ENCODE data around the gene TFF1.
"Not testable (repeated sequence)": the region's sequence is repeated elsewhere in the genome, so short reads cannot be mapped to it uniquely, and the experiment has no call there.

The TFF1 gene
- total RNA-seq: 0 to 0.04 (median 0) reads per million in 3 experiments

DNA sequence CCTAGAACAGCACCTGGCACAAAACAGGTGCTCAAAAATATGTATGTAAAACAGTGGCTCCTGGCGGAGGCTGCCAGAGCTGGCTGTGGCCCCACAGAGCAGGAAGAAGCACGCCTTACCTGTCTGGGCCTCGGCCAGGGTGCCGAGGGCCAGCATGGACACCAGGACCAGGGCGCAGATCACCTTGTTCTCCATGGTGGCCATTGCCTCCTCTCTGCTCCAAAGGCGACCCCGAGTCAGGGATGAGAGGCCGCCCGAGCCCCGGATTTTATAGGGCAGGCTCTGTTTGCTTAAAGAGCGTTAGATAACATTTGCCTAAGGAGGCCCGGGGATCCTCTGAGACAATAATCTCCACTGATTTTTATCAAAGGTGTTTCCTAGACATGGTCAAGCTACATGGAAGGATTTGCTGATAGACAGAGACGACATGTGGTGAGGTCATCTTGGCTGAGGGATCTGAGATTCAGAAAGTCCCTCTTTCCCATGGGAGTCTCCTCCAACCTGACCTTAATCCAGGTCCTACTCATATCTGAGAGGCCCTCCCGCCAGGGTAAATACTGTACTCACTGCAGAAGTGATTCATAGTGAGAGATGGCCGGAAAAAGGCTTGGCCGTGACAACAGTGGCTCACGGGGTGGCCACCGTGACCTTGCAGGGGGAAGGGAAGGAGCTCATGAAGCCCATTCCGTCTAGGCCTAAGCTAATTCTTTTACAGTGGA is at the start of gene TFF1:
Gene TFF1 (minus strand): TSS at position 244 of the 719 bp plus-strand sequence. CDS start 40 bp downstream, at position 204.
- no peak for DNase-seq

DNA sequence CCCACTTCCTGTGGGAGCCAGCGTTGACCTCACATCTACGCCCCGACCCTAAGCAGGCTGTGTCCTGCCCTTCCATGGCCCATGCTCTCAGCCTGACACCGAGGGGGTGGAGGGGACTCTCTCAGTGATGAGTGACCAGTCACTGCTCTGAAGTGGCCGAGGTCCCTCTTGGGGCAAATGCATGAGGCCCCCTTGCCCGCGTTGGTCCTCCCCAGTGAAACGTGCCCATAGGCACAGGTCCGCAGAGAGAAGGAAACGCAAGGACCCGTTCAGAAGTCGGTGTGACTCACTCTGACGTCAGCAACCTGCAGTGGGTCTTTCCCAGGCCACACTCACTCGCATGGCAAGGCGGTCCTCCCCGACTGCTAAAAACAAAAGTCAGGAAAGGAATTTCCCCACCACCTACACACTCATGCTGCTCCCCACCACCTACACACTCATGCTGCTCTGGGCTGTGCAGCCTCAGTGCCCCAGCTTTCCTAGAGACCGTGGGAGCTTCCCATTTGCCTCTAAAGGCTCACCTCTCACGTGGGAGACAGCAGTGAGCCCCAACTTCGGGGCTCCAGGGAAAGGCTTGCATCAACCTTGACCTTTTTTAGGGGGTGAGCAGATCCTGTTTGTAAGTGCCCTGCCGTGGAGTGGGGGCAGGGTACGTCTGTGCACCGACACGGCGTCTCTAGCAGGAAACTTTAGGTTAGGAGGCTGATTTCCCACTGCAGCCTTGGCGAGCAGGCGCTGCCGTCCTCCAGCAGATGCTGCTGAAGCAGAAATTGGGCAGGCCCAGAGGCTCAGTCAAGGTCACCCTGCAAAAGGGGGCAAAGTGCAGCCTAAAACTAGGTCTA is 48.8 kb upstream of the TFF1 start:
- DNase-seq: peak; percentile 92

DNA sequence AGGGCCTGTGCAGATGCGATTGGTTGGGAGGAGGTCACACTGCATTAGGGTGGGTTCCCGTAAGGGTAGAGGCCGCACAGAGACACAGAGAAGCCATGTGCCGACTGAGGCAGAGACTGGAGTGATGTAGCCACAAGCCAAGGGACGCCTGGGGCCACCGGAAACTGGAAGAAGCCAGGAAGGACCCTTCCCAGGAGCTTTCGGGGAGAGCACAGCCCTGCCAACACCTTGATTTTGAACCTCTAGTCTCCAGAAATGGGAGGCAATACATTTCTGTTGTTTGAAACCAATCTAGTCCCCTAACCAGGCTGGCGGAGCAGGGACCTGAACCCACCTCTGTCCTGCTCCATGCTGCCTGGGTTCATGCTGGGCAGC is 48.2 kb upstream of the TFF1 start:
- DNase-seq: no peak

DNA sequence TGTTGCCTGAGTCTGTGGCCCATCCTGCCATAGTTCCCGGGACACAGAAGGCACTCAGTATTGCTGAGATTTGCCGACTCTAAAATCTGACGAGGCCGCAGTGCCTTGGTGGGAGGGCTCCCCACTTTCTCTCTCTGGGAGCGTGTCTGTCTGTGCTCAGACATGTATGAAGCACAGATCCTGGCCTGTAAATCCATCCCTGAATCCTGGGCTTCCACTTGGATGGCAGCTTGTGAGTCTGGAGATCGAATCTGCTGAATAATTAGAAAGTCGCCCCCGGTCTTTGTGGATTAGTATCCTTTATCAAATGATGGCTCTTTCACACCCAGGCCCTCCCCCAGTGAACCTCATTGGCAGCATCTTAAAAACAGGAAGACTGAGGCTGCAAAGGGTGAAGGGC is 47.7 kb upstream of the TFF1 start:
- no peak for DNase-seq

DNA sequence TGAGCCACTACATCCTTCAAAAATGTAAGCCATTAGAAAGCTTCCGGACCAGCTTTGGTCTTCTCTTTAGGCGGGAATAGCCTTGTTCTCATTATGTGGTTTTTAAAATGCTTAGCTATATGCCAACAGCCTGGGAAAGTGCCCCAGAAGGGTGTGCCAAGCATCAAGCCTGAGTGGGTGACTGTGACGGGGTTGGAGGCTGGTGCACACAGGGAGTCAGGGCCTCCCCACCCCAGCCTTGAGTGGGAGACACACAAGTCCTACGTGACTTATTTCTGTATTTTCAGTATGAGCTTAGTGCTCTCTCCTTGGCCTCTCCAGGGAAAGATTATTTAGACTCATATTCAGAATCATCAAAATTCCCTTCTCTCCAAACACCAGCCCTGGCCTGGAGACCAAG is 47.2 kb upstream of the TFF1 start:
- DNase-seq: no peak

DNA sequence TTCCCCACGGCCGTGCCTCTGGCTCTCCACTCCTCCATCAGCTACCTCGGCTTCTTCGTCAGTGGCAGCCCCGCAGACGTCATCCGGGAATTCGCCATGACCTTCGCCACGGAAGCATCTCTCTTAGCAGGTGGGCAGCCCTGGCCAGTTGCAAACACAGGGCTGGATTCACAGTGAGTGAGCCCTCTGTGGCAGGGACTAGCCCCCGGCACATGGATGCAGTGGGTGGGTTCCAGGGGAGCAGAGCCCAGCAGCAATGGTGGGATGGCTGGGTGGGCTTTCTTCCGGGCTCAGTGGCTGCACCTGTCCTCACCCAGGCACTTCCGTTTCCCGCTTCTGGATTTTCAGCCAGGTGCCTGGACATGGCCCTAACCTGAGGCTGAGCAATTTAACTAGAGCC is 46.8 kb upstream of the TFF1 start:
- DNase-seq: no peak

DNA sequence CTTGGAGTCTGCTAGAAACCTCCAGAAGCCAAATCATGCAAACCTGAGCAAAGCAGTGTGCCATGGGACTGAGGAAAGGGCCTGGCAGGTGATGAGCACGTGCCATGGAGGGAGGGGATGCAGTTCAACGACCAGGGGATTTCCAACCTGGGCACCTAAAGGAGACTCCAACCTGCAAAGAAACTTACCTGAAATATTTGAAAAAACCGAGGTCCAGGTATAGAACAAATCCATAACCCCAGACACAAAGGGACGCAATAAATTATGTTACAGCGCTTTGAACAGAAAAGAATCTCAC is 46.2 kb upstream of the TFF1 start:
- DNase-seq: no peak

DNA sequence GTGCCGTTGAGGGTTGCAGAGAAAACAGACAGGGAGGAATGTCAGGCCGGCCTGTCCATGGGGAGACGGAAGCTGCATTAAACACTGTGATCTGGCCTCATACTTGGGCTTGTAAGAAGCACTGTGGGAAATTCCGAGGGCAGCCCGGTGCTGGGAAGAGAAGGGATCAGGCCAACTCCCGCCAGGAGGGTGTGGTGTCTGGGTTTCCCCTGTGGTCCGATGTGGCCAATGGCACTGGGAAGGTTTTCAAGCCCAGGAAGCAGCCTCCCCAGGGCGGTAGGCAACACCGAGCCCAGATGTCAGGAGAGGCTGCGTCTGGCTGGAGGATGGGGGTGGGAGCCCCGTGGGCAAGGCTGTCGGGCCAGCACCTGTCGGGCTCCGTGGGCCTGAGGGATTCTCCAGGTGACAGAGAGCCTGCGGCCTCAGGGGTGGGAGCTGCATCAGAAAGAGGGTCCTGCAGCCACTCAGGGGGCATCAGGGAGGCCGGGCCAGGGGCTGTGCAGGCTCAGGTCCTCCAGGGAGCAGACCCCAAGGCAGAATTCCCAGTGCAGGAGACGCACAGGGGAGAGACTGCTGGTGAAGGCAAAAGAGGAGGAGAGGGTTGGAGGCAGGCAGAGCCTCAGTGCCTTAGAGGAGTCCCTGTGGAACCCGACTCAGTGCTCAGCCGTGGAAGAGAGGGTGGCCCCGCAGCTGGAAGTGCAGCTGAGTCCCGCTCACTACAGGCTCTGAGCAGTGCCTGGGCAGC is 45.7 kb upstream of the TFF1 start:
- no peak for DNase-seq

DNA sequence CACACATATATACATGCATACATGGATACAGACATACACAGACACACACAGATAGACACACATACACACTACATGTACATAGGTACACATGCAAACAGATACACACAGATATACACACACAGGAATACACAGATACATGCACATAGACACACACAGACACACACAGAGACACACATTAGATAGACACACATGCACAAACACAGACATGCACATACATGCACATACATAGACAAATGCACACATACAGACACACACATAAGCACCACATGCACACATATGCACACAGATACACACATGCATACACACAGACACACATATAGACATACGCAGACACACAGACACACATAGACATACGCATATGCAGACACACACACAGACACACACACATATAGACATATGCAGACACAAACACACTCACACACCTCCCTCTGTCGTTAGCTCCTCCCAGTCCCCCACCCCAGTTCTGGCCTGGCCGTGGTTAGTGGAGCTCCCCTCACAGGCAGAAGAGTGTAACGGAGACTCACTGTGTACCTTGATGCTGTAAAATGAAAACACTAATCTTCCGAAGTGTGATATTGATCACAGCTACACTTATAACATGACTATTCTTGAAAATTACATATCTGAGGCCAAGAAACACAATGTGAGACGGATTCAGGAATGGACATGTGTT is 45.0 kb upstream of the TFF1 start:
- no peak for DNase-seq

DNA sequence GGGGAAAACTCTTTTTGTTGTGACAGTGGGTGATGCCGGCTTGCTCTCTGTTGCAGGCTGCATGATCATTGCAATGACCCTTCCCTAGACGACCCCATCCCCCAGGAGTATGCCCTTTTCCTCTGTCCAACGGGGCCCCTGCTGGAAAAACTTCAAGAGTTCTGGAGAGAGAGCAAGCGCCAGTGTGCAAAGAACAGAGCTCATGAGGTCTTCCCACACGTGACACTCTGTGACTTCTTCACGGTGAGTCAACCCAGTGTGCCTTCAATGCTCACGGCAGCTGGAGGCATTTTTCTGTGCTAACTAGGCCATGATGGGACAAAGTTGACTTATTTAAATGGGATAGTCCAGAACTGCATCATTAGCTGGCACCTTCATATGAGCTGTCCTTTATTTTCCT is 43.0 kb upstream of the TFF1 start:
- DNase-seq: no peak

DNA sequence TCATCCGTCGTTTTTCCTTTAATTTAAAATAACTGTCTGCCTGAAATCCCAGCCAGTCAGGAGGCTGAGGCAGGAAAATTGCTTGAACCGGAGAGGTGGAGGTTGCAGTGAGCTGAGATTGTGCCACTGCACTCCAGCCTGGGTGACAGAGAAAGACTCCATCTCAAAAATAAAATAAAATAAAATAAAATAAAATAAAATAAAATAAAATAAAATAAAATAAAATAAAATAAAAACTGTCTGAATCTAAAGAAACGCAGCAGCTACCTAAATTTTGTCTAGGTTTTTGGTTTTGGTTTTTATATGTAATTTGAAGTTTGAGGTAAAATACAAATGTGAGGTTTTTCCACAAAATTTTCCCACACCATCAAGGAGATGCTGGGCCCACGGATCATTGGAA is 42.4 kb upstream of the TFF1 start:
- DNase-seq: not testable (repeated sequence)

DNA sequence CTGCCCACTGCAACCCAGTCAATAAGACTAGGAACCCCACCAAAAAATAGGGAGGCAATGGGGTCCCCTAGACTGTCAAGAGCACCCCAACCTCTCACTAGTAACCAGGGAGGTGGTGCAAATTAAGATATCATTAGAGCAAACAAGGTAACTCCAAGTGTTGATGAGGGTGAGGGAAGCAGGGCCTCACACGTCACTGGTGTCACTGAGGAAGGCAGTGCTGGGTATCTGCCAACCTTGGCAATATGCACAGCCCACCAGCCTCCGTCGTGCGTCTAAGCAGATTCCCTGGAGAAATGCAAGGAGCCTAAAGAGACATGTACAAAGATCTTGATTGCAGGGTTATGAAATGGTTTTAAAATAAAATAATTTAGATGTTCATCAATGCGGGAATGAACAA is 41.1 kb upstream of the TFF1 start:
- DNase-seq: no peak

DNA sequence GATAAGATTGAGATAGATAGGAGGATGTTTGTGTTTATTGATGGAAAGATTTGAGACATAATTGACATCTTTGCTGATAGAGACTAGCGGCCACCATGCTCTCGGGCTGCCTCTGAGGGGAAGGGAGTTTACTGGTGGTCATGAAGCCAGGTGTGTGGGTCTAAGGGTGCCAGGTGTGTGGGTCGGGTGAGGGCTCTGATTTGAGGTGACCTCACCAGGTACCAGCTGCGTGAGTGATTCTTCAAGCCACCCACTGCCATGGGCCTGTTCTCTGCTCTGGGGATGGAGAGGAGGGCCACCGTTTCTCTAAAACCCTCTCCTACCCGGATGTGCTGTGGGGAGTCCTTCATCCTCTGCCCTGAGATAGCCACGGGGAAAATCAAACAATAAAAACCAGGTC is 40.5 kb upstream of the TFF1 start:
- no peak for DNase-seq

DNA sequence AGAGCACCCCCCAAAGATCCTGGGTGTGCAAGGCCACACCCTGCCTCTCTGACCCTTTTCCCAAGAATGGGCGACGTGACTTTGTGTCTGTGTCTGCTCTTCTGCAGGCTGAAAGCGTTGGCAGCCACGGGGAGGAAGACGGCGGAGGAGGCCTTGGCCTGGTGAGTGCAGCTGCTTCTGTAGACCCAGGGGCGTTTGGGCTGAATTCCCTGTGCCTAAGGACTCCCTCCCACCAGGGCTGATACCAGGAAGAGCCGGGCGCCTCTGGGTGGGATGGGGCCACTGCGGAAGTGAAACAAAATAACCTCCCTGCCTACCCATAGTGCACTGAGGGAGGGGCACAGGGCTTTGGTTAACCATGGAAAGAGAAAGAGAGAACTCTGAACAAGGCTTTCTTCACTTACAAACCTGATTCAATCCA is 39.9 kb upstream of the TFF1 start:
- DNase-seq: peak; percentile 65

DNA sequence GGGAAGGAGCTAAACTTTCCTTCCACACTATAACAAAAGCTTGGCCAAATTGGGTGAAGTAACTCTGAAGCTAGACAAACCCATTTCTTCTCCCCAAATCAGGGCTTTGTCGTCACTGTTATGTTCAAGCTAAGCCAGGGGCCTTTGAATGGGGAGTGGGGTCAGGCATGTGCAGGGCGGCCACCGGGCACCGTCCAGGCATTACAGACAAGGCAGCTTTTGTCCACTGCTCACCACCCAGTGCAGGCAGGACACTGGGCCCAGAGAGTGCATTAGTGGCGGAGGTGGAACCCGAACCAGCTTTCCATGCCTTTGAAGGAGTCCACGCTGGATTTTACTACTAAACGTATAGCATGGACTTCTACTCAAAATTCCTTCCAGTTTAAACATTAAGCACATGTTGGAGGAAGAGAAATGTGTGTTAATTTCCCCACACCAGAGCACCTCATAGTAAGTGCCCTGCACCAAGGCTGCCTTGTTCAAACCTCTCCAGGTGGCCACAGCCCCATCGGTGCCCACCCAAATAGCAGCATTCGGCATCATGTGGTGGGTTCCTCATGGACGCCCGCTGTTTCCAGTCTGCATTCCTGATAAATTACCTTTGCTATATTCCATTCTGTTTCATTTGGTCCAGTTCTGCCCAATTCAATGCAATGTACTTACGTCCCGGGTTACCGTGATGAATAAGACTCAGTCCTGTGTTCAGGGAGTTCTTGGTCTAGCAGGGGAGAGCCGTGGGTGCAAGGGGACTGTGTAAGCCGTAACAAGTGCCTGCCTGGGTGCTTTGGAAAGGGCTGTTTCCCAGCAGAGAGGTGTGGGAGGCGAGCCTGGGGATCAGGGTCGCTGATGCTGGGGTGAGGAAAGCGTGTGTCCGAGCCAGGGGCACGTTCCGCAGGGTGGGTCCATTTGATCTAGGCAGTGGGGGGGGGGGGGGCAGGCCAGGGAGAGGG is 39.0 kb upstream of the TFF1 start:
- DNase-seq: no peak

DNA sequence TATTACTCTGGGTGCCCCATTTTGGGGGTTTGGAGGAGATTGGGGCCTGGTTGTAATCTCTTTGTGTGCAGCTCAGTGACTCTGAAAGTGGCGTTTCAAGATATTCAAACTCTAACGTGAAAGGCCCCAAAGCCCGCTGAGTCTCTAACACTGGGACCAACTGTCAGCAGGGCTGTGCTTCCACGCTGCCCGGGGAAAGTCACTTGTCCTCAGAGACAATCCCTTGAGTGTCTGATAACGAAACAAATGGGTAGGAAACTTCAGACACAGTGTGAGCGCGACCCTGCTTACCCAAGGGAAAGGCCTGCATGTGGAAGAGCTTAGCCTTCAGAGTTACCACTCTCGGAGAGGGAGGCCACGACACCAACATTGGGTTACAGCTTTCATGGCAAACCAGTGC is 38.2 kb upstream of the TFF1 start:
- DNase-seq: no peak

DNA sequence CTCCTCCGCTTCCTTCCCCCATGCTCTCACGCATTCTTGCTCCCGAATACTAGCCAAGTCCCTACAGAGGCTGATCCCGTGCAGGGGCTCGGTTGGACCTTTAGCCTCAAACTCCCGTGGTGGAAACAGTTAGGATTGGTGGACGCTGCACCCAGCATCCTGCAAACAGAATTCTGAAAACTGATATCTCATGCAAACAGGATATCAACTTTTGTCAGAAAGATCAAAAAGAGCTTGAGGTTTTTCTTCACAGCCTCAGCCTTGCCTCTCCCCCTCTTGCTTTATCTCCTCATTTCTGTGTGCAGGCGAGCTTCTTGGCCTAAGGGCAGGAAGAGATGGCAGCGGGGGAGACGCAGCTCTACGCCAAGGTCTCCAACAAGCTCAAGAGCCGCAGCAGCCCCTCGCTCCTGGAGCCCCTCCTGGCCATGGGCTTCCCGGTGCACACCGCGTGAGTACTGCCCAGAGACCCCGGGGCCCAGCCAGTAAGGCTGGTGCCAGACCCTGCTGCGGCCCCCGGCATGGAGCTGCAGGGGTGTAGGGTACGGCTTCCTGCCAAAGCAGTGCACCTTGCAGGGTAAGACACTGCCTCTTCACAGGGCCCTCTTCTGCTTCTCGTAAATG is 37.4 kb upstream of the TFF1 start, which contains the start of gene UBASH3A:
Gene UBASH3A (plus strand): TSS at position 292 of the 621 bp plus-strand sequence. CDS start 44 bp downstream, at position 336.
- DNase-seq: peak; percentile 80

DNA sequence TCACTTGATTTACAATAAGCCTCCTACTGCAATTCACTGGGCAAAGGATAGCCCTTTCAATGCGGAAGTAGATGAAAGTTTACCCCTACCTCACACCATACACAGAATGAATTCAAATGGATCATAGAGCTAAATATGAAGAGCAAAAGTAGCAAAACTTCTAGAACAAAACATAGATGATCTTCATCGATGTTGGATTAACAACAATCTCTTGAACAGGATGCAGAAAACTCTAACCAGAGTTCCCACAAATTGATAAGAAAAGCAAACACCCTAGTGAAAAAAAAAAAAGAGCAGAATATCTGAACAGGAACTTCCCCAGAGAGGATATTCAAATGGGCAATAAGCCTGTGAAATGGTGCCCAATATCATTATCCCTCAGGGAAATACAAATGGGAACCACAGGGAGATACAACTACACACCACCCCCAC is 35.5 kb upstream of the TFF1 start:
- DNase-seq: no peak

DNA sequence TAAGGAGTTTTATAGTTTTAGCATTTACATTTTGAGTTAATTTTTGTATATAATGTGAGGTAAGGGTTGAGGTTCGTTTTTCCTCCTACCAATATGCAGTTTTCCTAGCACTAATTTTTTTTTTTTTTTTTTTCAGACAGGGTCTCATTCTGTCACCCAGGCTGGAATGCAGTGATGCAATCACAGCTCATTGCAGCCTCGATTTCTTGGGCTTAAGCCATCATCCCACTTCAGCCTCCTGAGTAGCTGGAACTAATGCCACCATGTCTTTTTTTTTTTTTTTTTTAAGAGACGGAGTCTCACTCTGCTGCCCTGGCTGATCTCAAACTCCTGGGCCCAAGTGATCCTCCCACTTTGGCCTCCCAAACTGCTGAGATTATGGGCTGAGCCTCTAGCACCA is 34.8 kb upstream of the TFF1 start:
- DNase-seq: no peak

DNA sequence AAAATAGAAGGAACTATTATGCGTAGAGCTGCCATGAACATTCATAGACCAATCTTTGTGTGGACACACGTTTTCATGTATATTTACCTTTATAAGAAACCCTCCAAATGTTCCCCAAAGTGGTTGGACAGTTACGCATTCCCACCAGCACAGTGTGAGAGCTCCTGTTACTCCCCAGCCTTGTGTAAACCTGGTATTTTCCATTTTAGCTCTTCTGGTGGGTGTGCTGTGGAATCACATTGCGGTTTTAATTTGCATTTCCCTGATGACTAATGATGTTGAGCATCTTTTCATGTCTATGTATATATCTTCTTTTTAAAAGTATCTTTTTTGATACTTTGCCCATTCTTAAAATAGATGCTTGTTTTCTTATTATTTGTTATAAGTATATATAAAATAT is 34.2 kb upstream of the TFF1 start:
- no peak for DNase-seq

DNA sequence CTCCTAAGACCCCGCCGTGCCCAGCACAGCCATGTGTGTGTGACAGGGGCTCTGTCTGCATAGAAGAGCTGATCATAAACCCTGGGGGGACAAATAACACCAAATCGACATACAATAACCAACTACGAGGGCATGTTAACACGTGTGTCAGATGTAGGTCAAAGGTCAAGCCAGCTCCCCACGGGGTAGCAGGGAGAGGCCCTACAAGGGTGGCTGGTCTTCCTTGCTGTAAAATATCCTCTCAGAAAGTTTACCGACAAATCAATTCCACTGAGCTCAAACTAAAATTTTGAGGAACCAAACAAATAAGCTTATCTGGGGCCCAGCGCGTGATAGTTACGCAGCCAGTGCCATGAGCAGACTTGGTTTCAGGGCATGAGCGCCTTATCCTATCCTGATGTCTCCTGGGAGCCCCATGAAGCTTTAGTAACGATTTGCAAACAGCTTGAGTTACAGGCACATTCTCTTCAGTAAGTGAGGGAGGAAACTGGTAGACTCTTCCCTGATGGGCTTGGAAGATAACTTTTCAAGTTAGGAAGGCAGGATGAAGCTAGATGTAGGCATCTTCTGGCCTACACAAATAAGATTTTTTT is 32.2 kb upstream of the TFF1 start:
- no peak for DNase-seq

Measured in central memory CD4-positive, alpha-beta T cell (primary cell).